HEK293T (cell line): ENCODE data around the gene DEPDC1B.
"Not testable (repeated sequence)": the region's sequence is repeated elsewhere in the genome, so short reads cannot be mapped to it uniquely, and the experiment has no call there.

Experiments
- CTCF ChIA-PET: fragments of 350-600 bp; formaldehyde crosslinking; extraction: SDS; loops from one replicate; lab custom pipeline; 2021; ENCODE audit warnings: antibody characterized with exemption, inconsistent platforms; lab: Yijun Ruan, JAX
- POLR2A ChIA-PET: fragments of 350-600 bp; formaldehyde crosslinking; extraction: SDS; loops from one replicate; lab custom pipeline; 2020; ENCODE audit warnings: antibody characterized with exemption, inconsistent platforms; lab: Yijun Ruan, JAX
- DNase-seq: peaks from one replicate; pipeline ENCODE4 v3.0.0; 2012; ENCODE audit warnings: mixed read lengths; ENCODE audit errors: extremely low spot score
- ARNT ChIP-seq: fragments of 450-650 bp; IDR thresholded peaks from 2 replicates; pipeline ENCODE4 v1.6.1; 2017; ENCODE audit warnings: mild to moderate bottlenecking
- BHLHE40 ChIP-seq: fragments of 450-650 bp; IDR thresholded peaks from 2 replicates; pipeline ENCODE4 v1.6.1; 2016; ENCODE audit warnings: mild to moderate bottlenecking, moderate library complexity, borderline replicate concordance
- CTBP1 ChIP-seq: fragments of 450-650 bp; IDR thresholded peaks from 2 replicates; pipeline ENCODE4 v1.6.1; 2016; ENCODE audit warnings: borderline replicate concordance
- ELF4 ChIP-seq: fragments of 450-650 bp; IDR thresholded peaks from 2 replicates; pipeline ENCODE4 v1.6.1; 2017; ENCODE audit warnings: antibody characterized with exemption
- FOXA1 ChIP-seq: fragments of 450-650 bp; IDR thresholded peaks from 2 replicates; pipeline ENCODE4 v1.6.1; 2016; ENCODE audit warnings: mild to moderate bottlenecking
- FOXK2 ChIP-seq: fragments of 450-650 bp; IDR thresholded peaks from 2 replicates; pipeline ENCODE4 v1.6.1; 2016; ENCODE audit warnings: mild to moderate bottlenecking
- FOXM1 ChIP-seq: fragments of 450-650 bp; IDR thresholded peaks from 2 replicates; pipeline ENCODE4 v1.6.1; 2017; ENCODE audit warnings: mild to moderate bottlenecking, borderline replicate concordance
- HDGF ChIP-seq: fragments of 450-650 bp; IDR thresholded peaks from 2 replicates; pipeline ENCODE4 v1.6.1; 2017; ENCODE audit warnings: antibody characterized with exemption, borderline replicate concordance
- L3MBTL2 ChIP-seq: fragments of 450-650 bp; conservative IDR thresholded peaks from 2 replicates; pipeline ENCODE4 v1.6.1; 2016; ENCODE audit warnings: mild to moderate bottlenecking
- LEF1 ChIP-seq: fragments of 450-650 bp; IDR thresholded peaks from 2 replicates; pipeline ENCODE4 v1.6.1; 2017; ENCODE audit warnings: mild to moderate bottlenecking, borderline replicate concordance
- NFRKB ChIP-seq: fragments of 450-650 bp; IDR thresholded peaks from 2 replicates; pipeline ENCODE4 v1.6.1; 2016; ENCODE audit warnings: mild to moderate bottlenecking, moderate library complexity
- PKNOX1 ChIP-seq: fragments of 450-650 bp; IDR thresholded peaks from 2 replicates; pipeline ENCODE4 v1.6.1; 2016
- SP1 ChIP-seq: fragments of 450-650 bp; IDR thresholded peaks from 2 replicates; pipeline ENCODE4 v1.6.1; 2017
- SUZ12 ChIP-seq: fragments of 450-650 bp; IDR thresholded peaks from 2 replicates; pipeline ENCODE4 v1.6.1; 2016; ENCODE audit warnings: mild to moderate bottlenecking
- TARDBP ChIP-seq: fragments of 450-650 bp; IDR thresholded peaks from 2 replicates; pipeline ENCODE4 v1.6.1; 2016
- ZNF384 ChIP-seq: fragments of 450-650 bp; IDR thresholded peaks from 2 replicates; pipeline ENCODE4 v1.6.1; 2016

Gene DEPDC1B

GRCh38 chr5:60718166-60718892 is 18.4 kb upstream of the DEPDC1B start:
- TF ChIP-seq NFRKB: no peak
- TF ChIP-seq ARNT: no peak
- TF ChIP-seq L3MBTL2: no peak
- no peak for TF ChIP-seq CTBP1
- ChIA-PET POLR2A (no interaction called here), CTCF (no interaction called here)

GRCh38 chr5:60715201-60715928 is 15.4 kb upstream of the DEPDC1B start:
- POLR2A ChIA-PET: interaction anchor here (0.6 to 1.1 kb wide), 2 partner anchors 15 to 57 kb away, joined by 4 read pairs; partner anchors contain the start of gene DEPDC1B
- DNase-seq, CTCF ChIA-PET: not testable (repeated sequence)

More at GRCh38 chr5:60718166-60718892, 18.4 kb upstream of the DEPDC1B start:
- no peak for DNase-seq

- no peak for DNase-seq
- ChIA-PET CTCF (no interaction called here), POLR2A (no interaction called here)
- TF ChIP-seq NFRKB (no peak), CTBP1 (no peak), FOXK2 (no peak), L3MBTL2 (no peak), SP1 (no peak), LEF1 (no peak), TARDBP (no peak), ZNF384 (no peak), BHLHE40 (no peak), ARNT (no peak), HDGF (no peak), SUZ12 (no peak), FOXA1 (no peak)
These were observed 13.0 kb upstream of the DEPDC1B start for GRCh38 chr5:60712950-60713349.

GRCh38 chr5:60711892-60712291 is 11.9 kb upstream of the DEPDC1B start:
- DNase-seq, POLR2A ChIA-PET, CTCF ChIA-PET: not testable (repeated sequence)

- no peak for TF ChIP-seq ARNT
- no peak for TF ChIP-seq SUZ12
- TF ChIP-seq LEF1: no peak
- TF ChIP-seq PKNOX1: no peak
- TF ChIP-seq HDGF: no peak
- TF ChIP-seq NFRKB: no peak
- no peak for TF ChIP-seq TARDBP
- TF ChIP-seq FOXK2: no peak
- no peak for TF ChIP-seq L3MBTL2
- ChIA-PET POLR2A (interaction anchor here (1.9 kb wide), 1 partner anchor 11 kb away, joined by 13 read pairs; the partner anchor contains the start of gene DEPDC1B), CTCF (no interaction called here)
- DNase-seq: no peak
These were observed 10.4 kb upstream of the DEPDC1B start for GRCh38 chr5:60710362-60710761.

GRCh38 chr5:60705144-60705543 is 5.2 kb upstream of the DEPDC1B start:
- DNase-seq: no peak
- CTCF ChIA-PET: no interaction called here
- TF ChIP-seq PKNOX1: no peak
- TF ChIP-seq ZNF384: no peak
- TF ChIP-seq SUZ12: no peak
- TF ChIP-seq FOXA1: no peak
- TF ChIP-seq LEF1: no peak
- no peak for TF ChIP-seq ELF4
- no peak for TF ChIP-seq NFRKB
- TF ChIP-seq FOXK2: no peak
- TF ChIP-seq BHLHE40: no peak
- TF ChIP-seq ARNT: no peak
- no peak for TF ChIP-seq L3MBTL2
- no peak for TF ChIP-seq TARDBP
- TF ChIP-seq SP1: no peak
- TF ChIP-seq FOXM1: no peak
- TF ChIP-seq HDGF: no peak
- no peak for TF ChIP-seq CTBP1
- POLR2A ChIA-PET: no interaction called here

- POLR2A ChIA-PET: no interaction called here
- DNase-seq: no peak
- CTCF ChIA-PET: no interaction called here
- TF ChIP-seq CTBP1: no peak
These were observed 4.0 kb upstream of the DEPDC1B start for GRCh38 chr5:60703944-60704343.
